Gastrocnemius medialis (tissue), 4 donors: ENCODE results near the gene CHCHD3. TPM values are rescaled to one million over a fixed set of nuclear protein-coding genes. Genes with fewer than 3 reads are reported as not detected.
"Not testable (repeated sequence)": the region's sequence is repeated elsewhere in the genome, so short reads cannot be mapped to it uniquely, and the experiment has no call there.

Experiments
- ATAC-seq, 2 donors: fragments of 150-250 bp; one replicate each; pipeline ENCODE4 v1.9.1; 2016
- DNase-seq, 2 donors: peaks; one replicate each; pipeline ENCODE4 v3.0.0-alpha.2; 2019
- H3K27ac ChIP-seq, 4 donors: fragments of 200-600 bp; sonication (generic); 1 replicate in 1 of 4; 2 replicates in 3 of 4; pipeline ENCODE4 v1.5.1; 2016 to 2018; ENCODE audit warnings: mild to moderate bottlenecking in 2 of 4, moderate library complexity in 1 of 4
- H3K27me3 ChIP-seq, 3 donors: fragments of 200-600 bp; sonication (generic) in 2 of 3; 1 replicate in 1 of 3; 2 replicates in 2 of 3; pipeline versions ENCODE4 v1.5.1 to v1.6.0; 2016 to 2019; ENCODE audit warnings: mild to moderate bottlenecking in 1 of 3, moderate library complexity in 1 of 3
- H3K36me3 ChIP-seq, 2 donors: fragments of 200-600 bp; sonication (generic) in 1 of 2; one replicate each; pipeline ENCODE4 v1.5.1; 2017 to 2018
- H3K4me1 ChIP-seq, 2 donors: fragments of 200-600 bp; sonication (generic) in 1 of 2; one replicate each; pipeline ENCODE4 v1.5.1; 2016 to 2017; ENCODE audit warnings: mild to moderate bottlenecking in 2 of 2
- H3K4me3 ChIP-seq, 4 donors: fragments of 200-600 bp; sonication (generic) in 3 of 4; 1 replicate in 1 of 4; 2 replicates in 3 of 4; pipeline ENCODE4 v1.5.1; 2016 to 2019; ENCODE audit warnings: mild to moderate bottlenecking in 2 of 4
- H3K9me3 ChIP-seq, 3 donors: fragments of 200-600 bp; sonication (generic) in 2 of 3; 1 replicate in 1 of 3; 2 replicates in 2 of 3; pipeline ENCODE4 v1.5.1; 2016 to 2019
- CTCF ChIP-seq, 5 experiments: fragments of 450-650 bp in 3 of 5; fragments of 200-600 bp in 2 of 5; sonication (generic) in 2 of 5; IDR thresholded peaks in 4 of 5; conservative IDR thresholded peaks in 1 of 5; 1 replicate in 4 of 5; 2 replicates in 1 of 5; pipeline ENCODE4 v1.5.1; 2016 to 2019; ENCODE audit warnings: antibody characterized with exemption in 5 of 5, mild to moderate bottlenecking in 3 of 5, moderate library complexity in 3 of 5
- POLR2A ChIP-seq, 2 donors: fragments of 450-650 bp; IDR thresholded peaks; one replicate each; pipeline ENCODE4 v1.6.1; 2017; ENCODE audit warnings: antibody characterized with exemption in 2 of 2, mild to moderate bottlenecking in 2 of 2, moderate library complexity in 2 of 2
- in situ Hi-C, 4 donors: fragments of 200-750 bp; cut with MboI; loops; one replicate each; pipeline versions ENCODE4 v1.15.0 to v1.8.0; 2017; ENCODE audit warnings: low sequenced_read_pairs in 4 of 4
- intact Hi-C: fragments of 100-400 bp; cut with DNase I; formaldehyde crosslinking; loops from one replicate; pipeline ENCODE4 v1.15.1; 2023; ENCODE audit warnings: low total_unique reads
- total RNA-seq, 4 donors: library from RNA; depleted of rRNA; stranded (reverse); fragments of >200 nt; gene quantifications; one replicate each; pipeline versions ENCODE4 v1.1.0 to v1.2.3, GENCODE V29; 2016

CHCHD3 gene
- total RNA-seq, 4 donors from 2014 or later, result 110 to 177 (median 131) TPM

DNA sequence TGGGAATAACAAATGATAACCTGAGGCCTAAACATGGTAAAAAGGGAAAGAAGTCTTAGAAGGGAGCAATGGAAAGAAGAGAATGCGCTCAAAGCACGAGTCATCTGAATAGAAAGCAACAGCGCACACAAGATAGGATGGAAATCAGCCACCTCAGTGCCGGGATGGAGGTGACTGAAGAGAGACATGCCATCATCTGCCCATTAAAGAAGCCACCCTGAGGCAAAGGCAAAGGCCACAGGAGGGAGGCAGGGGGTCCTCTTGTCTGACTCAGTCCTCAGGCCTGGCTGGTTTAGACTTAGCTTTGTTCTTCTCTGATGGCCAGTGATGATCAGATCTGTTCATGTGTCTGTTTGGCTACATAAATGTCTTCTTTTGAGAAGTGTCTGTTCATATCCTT lies 180.6 kb downstream of the CHCHD3 start:
- in situ Hi-C loops, result no loop called here
- DNase-seq, result no peak
- H3K9me3 ChIP-seq, result no peaks in the 10 kb centered on the region
- no peaks in the 10 kb centered on the region for H3K27me3 ChIP-seq
- H3K36me3 ChIP-seq, result no peaks in the 10 kb centered on the region
- no peak for TF ChIP-seq CTCF (IDR thresholded peaks at IDR 0.05 in 4 of 5, conservative IDR thresholded peaks at IDR 0.05 in 1 of 5)
- no peak for TF ChIP-seq POLR2A (IDR thresholded peaks at IDR 0.05)
- H3K27ac ChIP-seq, result no peak overlapping the region
- no peak for ATAC-seq
- no peak overlapping the region for H3K4me3 ChIP-seq
- intact Hi-C loops, result no loop called here
- no peaks in the 10 kb centered on the region for H3K4me1 ChIP-seq

DNA sequence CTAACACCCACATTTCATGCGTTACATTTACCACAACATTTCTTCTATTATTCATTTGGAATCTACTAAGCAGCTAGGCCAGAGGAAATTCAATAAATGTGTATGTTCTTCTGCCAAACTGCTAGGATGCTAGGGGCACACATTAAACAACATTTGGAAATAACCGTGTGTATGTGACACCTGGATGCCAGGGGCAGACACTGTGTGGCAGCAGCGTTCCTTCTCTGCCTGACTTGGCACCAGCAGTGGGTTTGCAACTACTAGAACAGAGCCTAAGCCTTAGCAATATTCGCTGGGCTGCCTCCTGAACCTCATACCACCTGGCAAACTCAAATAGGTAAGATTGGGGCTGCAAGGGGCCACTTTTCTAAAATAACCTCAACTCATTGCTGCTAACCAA lies 182.1 kb downstream of the CHCHD3 start:
- in situ Hi-C loops, result no loop called here
- TF ChIP-seq CTCF (IDR thresholded peaks at IDR 0.05 in 4 of 5, conservative IDR thresholded peaks at IDR 0.05 in 1 of 5), result no peak
- no peak for TF ChIP-seq POLR2A (IDR thresholded peaks at IDR 0.05)
- Histone ChIP-seq H3K9me3 (no peaks in the 10 kb centered on the region), H3K36me3 (no peaks in the 10 kb centered on the region), H3K27me3 (no peaks in the 10 kb centered on the region), H3K27ac (no peak overlapping the region), H3K4me1 (no peaks in the 10 kb centered on the region), H3K4me3 (no peak overlapping the region)
- DNase-seq, result no peak
- intact Hi-C loops, result no loop called here
- ATAC-seq, result no peak

GRCh38 chr7:132898641-132899175 lies 183.2 kb downstream of the CHCHD3 start:
- intact Hi-C loops, ATAC-seq, H3K4me1 ChIP-seq, H3K9me3 ChIP-seq, in situ Hi-C loops, H3K27ac ChIP-seq, H3K27me3 ChIP-seq, H3K36me3 ChIP-seq, H3K4me3 ChIP-seq, DNase-seq: not testable (repeated sequence)

DNA sequence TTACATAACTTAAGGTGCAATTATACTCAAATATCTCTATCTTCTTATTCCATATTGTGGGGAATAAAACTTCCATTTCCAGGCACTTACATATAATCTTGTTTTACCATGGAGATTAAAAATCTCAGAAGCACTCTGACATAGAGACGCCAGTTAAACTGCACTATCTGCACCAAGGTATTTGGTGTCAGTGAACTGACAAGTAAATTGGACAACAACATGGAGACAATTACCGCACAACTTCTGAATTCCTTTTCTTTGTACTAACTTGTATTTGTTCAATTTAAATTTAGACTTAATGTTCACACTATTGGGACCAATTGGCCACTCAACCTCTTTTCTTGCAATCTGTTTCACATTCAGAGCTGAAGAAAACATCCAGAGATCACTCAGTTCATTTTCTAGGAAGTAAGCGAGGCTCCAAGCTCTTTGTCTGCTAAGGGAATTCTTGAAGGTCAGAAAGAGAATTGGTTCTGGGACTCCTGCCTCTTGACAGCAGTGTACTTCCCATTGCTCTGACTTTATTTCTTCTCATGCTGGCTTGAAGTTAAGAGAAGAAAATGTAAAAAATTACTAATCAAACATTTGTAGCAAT lies 184.7 kb downstream of the CHCHD3 start:
- ATAC-seq, result no peak
- TF ChIP-seq POLR2A (IDR thresholded peaks at IDR 0.05) (no peak), CTCF (IDR thresholded peaks at IDR 0.05 in 4 of 5, conservative IDR thresholded peaks at IDR 0.05 in 1 of 5) (no peak)
- in situ Hi-C loops, result no loop called here
- Histone ChIP-seq H3K4me1 (no peaks in the 10 kb centered on the region), H3K4me3 (no peak overlapping the region), H3K36me3 (no peaks in the 10 kb centered on the region), H3K27me3 (no peaks in the 10 kb centered on the region), H3K9me3 (no peaks in the 10 kb centered on the region), H3K27ac (no peak overlapping the region)
- no peak for DNase-seq
- intact Hi-C loops, result no loop called here

DNA sequence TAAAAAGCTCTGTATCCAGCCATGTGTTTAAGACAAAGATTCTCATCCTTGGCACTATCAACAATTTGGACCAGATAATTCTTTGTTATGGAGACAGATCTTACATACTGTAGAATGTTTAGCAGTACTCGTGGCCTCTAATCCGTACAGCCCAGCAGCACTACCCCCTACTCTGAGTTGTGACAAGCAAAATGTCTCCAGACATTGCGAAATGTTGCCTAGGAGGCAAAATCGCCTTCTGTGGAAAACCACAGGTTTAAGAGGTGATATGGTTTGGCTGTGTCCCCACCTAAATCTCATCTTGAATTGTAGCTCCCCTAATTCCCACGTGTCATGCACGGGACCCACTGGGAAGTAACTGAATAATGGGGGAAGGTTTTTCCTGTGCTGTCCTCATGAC lies 186.7 kb downstream of the CHCHD3 start:
- ATAC-seq, result no peak
- Histone ChIP-seq H3K4me1 (no peaks in the 10 kb centered on the region), H3K27me3 (no peaks in the 10 kb centered on the region), H3K36me3 (no peaks in the 10 kb centered on the region), H3K27ac (no peak overlapping the region), H3K9me3 (no peaks in the 10 kb centered on the region), H3K4me3 (no peak overlapping the region)
- in situ Hi-C loops, result no loop called here
- intact Hi-C loops, result no loop called here
- no peak for DNase-seq
- TF ChIP-seq POLR2A (IDR thresholded peaks at IDR 0.05), result no peak
- no peak for TF ChIP-seq CTCF (IDR thresholded peaks at IDR 0.05 in 4 of 5, conservative IDR thresholded peaks at IDR 0.05 in 1 of 5)
